GM18868 (cell line): Measurements from ENCODE around the gene SPATA9.

Experiments used
- ATAC-seq: cut with Tn5 transposase; IDR thresholded peaks from one replicate; pipeline ENCODE4 v1.9.1; 2021; ENCODE audit warnings: mild to moderate bottlenecking, moderate library complexity; ENCODE audit not compliant: unreplicated experiment

The SPATA9 gene

DNA sequence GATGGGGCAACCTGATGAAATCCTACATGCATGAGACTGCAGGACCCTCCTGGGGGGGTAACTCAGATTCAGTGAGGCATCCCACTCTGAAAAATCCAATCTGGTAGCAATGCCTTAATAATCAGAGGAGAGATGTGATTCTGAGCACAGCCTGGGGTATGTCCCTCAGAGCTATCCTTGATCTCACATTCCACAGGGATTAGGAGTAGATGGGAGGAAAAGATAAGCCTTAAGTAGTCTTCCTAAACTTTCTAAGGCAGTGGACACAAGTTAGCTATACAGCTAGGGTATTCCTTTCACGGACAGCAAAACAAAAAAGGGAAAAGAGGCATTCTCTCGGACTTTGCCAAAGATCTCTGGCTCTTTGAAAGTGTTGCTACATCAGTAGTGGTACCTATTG is 3.9 kb upstream of the SPATA9 start:
- no peak for ATAC-seq

DNA sequence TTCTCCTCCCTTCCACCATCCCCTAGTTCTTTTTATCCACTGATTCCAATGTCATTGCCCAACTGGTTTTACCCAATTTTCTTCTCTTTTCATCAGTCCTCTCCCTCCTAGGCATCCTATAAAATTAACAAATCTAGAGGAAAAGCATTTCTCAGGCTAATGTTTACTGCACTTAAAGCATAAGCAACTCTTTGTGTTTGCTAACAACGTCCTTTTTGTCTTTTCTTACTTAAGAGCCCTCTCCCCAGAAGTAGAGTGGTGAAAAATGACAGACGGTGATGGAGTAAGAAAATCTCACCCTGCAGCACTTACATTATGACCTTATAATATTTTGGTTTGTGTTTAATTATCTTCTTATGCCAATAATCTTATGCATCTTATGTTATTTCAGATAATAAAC is 1.6 kb upstream of the SPATA9 start:
- ATAC-seq, result no peak

GRCh38 chr5:95673081-95673480 is 9.7 kb downstream of the SPATA9 start:
- no peak for ATAC-seq

DNA sequence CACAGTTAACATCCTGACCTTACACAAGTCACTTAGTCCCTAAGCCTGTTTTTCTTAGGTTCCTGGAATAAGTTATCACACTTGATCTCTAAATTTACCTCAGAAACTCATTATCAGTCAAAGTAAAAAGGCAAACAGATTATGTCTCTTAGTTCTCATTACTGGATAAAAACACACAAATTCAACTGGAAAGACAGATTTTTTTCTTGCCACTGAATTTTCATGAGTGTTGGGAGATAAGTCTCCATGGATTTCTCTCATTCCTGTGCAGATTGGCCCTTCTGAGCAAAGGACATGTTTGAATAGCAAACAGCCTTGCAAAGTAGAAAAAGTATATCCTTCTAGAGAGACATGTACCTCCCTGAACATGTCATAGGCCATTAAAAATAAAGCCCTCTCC is 10.2 kb downstream of the SPATA9 start:
- no peak for ATAC-seq

GRCh38 chr5:95671826-95672225 is 11.0 kb downstream of the SPATA9 start:
- no peak for ATAC-seq

- no peak for ATAC-seq
Measured at GRCh38 chr5:95670568-95670967, 12.2 kb downstream of the SPATA9 start.

- ATAC-seq, result no peak
Measured at GRCh38 chr5:95669985-95670384, 12.8 kb downstream of the SPATA9 start.

GRCh38 chr5:95669540-95669939 is 13.3 kb downstream of the SPATA9 start:
- no peak for ATAC-seq

- no peak for ATAC-seq
Measured at GRCh38 chr5:95668728-95669127, 14.1 kb downstream of the SPATA9 start.

DNA sequence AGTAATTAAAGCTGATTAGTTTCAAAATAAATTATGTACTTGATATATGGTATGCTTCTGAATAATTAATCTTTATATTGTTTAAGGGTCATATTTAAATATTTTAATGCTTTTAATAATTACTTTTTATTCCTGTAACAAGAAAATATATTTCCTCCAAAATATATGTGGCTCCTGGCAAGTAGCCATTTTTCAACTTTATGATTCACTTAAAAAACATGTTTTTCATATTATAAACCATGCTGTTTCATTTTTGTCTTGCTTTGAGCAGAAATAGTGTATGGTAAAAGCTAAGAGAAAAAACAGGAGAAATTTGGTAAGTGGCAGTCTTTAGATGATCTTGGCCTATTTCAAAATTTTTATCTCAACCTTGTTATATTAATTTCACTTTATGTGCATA is 14.6 kb downstream of the SPATA9 start:
- ATAC-seq, result no peak

GRCh38 chr5:95667678-95668077 is 15.1 kb downstream of the SPATA9 start:
- no peak for ATAC-seq

DNA sequence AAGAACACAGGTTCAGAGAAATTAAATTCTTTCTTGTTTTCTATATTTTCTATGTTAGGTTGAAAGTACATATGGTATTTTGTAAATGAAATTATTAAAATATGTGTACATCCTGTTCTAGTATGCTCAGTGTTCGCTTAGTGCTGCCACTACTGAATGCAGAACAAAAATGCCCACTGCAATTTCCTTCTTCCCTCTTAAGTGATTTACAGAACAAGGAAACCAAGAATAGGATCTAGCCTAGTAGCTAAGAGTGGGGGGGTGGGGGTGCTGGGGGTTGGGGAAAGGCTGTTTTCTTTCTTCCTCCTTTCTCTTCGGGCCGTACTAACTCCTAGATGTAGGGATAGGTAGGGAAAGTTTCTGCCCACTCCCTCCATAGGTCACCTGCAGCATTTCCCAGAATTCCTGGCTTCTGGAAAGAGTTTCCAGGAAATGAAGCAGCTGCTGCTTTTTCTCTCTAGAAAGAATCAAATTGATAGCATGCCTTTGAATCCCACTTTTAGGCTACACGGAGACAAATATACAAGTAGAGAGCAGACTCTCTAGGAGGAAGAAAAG is 15.7 kb downstream of the SPATA9 start:
- no peak for ATAC-seq

- ATAC-seq, result no peak
Measured at GRCh38 chr5:95664204-95664786, 18.5 kb downstream of the SPATA9 start.

- ATAC-seq, result no peak
Measured at GRCh38 chr5:95662946-95663345, 19.8 kb downstream of the SPATA9 start.

DNA sequence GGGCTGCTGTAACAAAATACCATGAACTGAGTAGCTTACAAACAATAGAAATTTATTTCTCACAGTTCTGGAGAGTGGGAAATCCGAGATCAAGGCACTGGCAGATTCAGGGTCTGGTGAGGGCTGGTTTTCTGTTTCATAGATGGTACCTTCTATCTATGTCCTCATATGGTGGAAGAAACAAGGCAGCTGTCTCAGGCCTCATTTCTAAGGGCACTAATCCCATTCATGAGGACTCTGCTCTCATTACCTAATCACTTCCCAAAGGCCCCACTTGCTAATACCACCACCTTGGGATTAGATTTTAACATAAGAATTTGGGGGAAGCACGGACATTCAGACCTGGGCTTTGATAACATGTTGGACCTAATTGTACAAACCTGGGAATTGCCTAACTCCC is 22.7 kb downstream of the SPATA9 start:
- no peak for ATAC-seq

DNA sequence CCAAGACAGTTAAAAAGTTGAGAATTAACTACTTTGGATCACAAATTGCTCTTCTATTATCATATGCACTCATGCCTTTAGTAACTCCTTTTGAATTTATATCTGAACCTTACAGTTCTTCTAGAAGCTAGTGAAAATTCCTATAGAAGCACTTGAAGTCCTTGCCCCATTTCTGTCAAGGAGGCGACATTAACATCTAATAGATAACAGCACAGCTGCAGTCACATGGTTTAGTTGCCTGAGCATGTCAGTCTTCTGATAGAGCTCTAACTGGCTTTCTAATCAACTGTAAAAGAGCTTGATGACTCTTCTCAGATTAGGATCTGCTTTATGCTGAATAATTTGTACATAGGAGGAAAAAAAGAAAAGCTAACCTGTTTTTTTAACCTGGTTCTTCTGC is 27.2 kb downstream of the SPATA9 start:
- ATAC-seq, result no peak

GRCh38 chr5:95654196-95654595 is 28.6 kb downstream of the SPATA9 start:
- ATAC-seq, result no peak

DNA sequence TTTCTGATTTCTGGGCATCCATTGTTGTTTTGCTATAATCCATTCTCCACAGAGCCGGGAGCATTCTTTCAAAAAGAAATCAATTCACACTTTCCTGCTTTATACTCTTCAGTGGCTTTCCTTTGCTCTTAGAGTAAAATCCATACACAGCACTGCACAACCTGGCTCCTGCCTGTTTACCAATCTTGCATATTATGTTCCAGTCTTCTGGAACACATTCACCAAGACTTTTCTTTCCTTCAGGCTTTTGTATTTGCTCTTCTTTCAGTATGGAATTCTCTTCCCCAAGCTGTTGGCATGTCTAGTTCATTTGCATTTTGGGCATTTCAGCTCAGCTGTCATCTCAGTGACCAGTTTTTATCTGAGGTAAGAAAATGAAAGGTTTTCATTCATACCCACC is 29.9 kb downstream of the SPATA9 start:
- ATAC-seq, result no peak

DNA sequence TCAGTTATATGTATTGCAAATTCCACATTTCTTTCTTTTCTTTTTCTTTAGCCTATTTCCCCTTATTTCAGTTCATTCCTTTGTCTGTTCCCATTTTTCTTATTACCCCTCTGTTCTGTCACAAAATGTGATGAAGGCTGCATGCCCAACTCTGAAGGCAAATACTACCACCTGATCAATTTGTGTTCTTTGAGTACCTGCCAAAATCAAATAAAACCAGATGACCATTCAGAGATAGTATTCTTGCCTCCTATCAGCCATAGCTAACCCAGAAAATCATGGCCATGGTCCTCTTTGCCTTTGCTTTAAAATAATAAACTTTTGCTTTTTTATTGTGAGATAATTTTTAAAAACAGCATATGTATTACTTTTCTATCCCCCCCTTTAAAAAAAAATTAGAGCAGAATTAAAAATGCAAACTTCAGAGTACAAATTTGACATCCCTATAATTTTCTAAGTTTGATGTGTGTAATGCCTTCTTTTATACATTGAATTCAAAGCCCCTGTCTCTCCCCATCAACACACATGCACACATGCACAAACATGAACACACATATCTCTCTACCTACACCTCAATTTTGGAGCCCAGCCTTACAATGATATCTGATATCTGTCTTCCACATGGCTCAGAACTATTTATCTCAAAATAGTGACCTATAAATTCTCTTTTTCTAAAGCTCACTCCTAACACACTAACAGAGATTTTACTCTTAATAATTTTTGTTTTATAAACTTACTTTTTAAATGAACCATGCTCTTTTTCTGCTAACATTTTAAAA is 32.8 kb downstream of the SPATA9 start:
- ATAC-seq, result no peak

GRCh38 chr5:95649274-95649673 is 33.5 kb downstream of the SPATA9 start:
- no peak for ATAC-seq

DNA sequence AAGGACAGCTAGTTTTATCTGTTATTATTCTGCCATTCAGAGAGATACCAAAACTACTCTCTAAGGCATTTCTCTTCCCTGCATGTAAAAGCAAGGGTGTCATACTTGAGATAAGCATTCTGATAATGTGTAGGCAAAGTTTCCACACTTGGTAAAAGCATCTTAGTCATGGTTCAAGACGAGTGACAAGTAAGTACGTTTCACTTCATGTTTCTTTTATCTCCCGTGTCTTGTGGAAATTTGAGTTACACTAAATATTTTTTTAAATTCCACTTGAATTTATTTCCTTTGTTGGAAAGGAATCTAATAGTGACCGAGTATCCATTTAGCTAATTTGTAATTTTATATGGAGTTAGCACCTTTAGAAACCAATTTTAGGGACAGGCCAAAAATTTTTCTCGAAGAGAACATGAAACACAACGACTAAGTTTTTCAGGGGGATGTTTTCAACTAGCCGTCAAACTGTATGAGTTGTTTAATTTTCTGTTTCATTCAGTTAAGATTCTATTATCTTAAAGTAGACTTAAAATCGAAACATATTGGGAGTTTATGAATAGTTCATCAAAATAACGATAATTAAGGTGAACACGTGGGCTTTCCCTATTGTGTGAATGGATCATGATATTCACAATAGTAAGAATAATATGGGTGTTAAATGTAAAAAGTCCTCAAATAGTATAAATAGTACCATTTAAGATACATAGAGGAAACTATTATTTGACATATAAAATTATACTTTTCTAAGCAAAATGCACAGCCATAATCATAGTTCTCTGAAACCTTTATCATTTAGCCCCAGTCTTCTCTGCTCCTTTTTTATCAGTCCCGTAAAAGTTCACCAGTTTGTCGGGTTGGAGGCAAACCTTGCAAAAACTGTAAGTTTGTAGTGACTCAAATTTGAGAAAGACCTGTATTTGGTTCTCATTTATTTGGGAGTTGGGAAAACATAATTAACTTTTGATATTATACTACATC is 34.6 kb downstream of the SPATA9 start:
- no peak for ATAC-seq
